Measurements from ENCODE around the gene SORCS3.

Gene SORCS3

GRCh38 chr10:105113666-105114065 is 472.6 kb downstream of the SORCS3 start:
- H3K4me2 ChIP-seq (ENCODE audit: low read depth, low read length, poor library complexity, severe bottlenecking), result no peak overlapping the region
- H3K27me3 ChIP-seq (ENCODE audit: insufficient read depth, low read length, poor library complexity, severe bottlenecking), result no peaks in the 10 kb centered on the region
- H3K4me1 ChIP-seq (ENCODE audit: insufficient read depth, low read length, poor library complexity, severe bottlenecking), result no peaks in the 10 kb centered on the region
- H3K79me2 ChIP-seq (ENCODE audit: insufficient read depth, low read length), result no peaks in the 10 kb centered on the region
- H4K20me1 ChIP-seq (ENCODE audit: insufficient read depth, low read length, poor library complexity, severe bottlenecking), result no peaks in the 10 kb centered on the region
- TF ChIP-seq EZH2phosphoT487 (IDR thresholded peaks at IDR 0.05; ENCODE audit: borderline replicate concordance) (no peak), CTCF (conservative IDR thresholded peaks at IDR 0.05; ENCODE audit: low read length) (no peak)
- no peaks in the 10 kb centered on the region for H3K36me3 ChIP-seq (ENCODE audit: insufficient read depth, low read length)
- H3K9me2 ChIP-seq (replicated peaks; ENCODE audit: low read depth, low read length), result no peaks in the 10 kb centered on the region
- H3K4me3 ChIP-seq (ENCODE audit: low read length, poor library complexity, severe bottlenecking), result no peak overlapping the region
- H2AFZ ChIP-seq (ENCODE audit: low read length), result no peak overlapping the region
- H3F3A ChIP-seq (ENCODE audit: low read depth), result no peaks in the 10 kb centered on the region
- no peak overlapping the region for H3K9ac ChIP-seq (ENCODE audit: low read depth, low read length, poor library complexity, severe bottlenecking)
- no peaks in the 10 kb centered on the region; the same call in 1 of the 2 replicates for H3K9me3 ChIP-seq (ENCODE audit: insufficient read depth, low read depth, low read length)

GRCh38 chr10:105121743-105122142 is 480.7 kb downstream of the SORCS3 start:
- Histone ChIP-seq H3K4me3 (ENCODE audit: low read length, poor library complexity, severe bottlenecking) (no peak overlapping the region), H2AFZ (ENCODE audit: low read length) (no peak overlapping the region), H3K79me2 (ENCODE audit: insufficient read depth, low read length) (no peaks in the 10 kb centered on the region), H3K9me2 (replicated peaks; ENCODE audit: low read depth, low read length) (no peaks in the 10 kb centered on the region), H3K4me1 (ENCODE audit: insufficient read depth, low read length, poor library complexity, severe bottlenecking) (no peaks in the 10 kb centered on the region), H4K20me1 (ENCODE audit: insufficient read depth, low read length, poor library complexity, severe bottlenecking) (no peaks in the 10 kb centered on the region), H3K27me3 (ENCODE audit: insufficient read depth, low read length, poor library complexity, severe bottlenecking) (no peaks in the 10 kb centered on the region), H3F3A (ENCODE audit: low read depth) (no peaks in the 10 kb centered on the region), H3K4me2 (ENCODE audit: low read depth, low read length, poor library complexity, severe bottlenecking) (no peak overlapping the region), H3K9me3 (ENCODE audit: insufficient read depth, low read depth, low read length) (no peaks in the 10 kb centered on the region), H3K36me3 (ENCODE audit: insufficient read depth, low read length) (no peaks in the 10 kb centered on the region), H3K9ac (ENCODE audit: low read depth, low read length, poor library complexity, severe bottlenecking) (no peak overlapping the region)
- TF ChIP-seq EZH2phosphoT487 (IDR thresholded peaks at IDR 0.05; ENCODE audit: borderline replicate concordance) (no peak), CTCF (conservative IDR thresholded peaks at IDR 0.05; ENCODE audit: low read length) (no peak)

- Histone ChIP-seq H3K9me2 (replicated peaks; ENCODE audit: low read depth, low read length) (no peaks in the 10 kb centered on the region), H4K20me1 (ENCODE audit: insufficient read depth, low read length, poor library complexity, severe bottlenecking) (no peaks in the 10 kb centered on the region), H3K4me3 (ENCODE audit: low read length, poor library complexity, severe bottlenecking) (no peak overlapping the region), H3K9ac (ENCODE audit: low read depth, low read length, poor library complexity, severe bottlenecking) (no peak overlapping the region), H3K36me3 (ENCODE audit: insufficient read depth, low read length) (no peaks in the 10 kb centered on the region), H3K27me3 (ENCODE audit: insufficient read depth, low read length, poor library complexity, severe bottlenecking) (no peaks in the 10 kb centered on the region), H3K4me2 (ENCODE audit: low read depth, low read length, poor library complexity, severe bottlenecking) (no peak overlapping the region), H3K9me3 (ENCODE audit: insufficient read depth, low read depth, low read length) (no peaks in the 10 kb centered on the region), H3K4me1 (ENCODE audit: insufficient read depth, low read length, poor library complexity, severe bottlenecking) (no peaks in the 10 kb centered on the region), H2AFZ (ENCODE audit: low read length) (no peak overlapping the region), H3K79me2 (ENCODE audit: insufficient read depth, low read length) (no peaks in the 10 kb centered on the region), H3F3A (ENCODE audit: low read depth) (no peaks in the 10 kb centered on the region)
- TF ChIP-seq EZH2phosphoT487 (IDR thresholded peaks at IDR 0.05; ENCODE audit: borderline replicate concordance) (no peak), CTCF (conservative IDR thresholded peaks at IDR 0.05; ENCODE audit: low read length) (no peak)
Measured at GRCh38 chr10:105128111-105128510, 487.0 kb downstream of the SORCS3 start.

Data from Loucy (cell line).